ENCODE results near the gene DLG2. TPM values are rescaled to one million over a fixed set of nuclear protein-coding genes. Genes with fewer than 3 reads are reported as not detected.

DLG2 gene
- polyA plus RNA-seq, 3 donors, result 0.24 to 0.39 TPM; not detected in 1

- no peaks in the 10 kb centered on the region for H3K4me1 Mint-ChIP-seq
- TF ChIP-seq, protein P1, sequence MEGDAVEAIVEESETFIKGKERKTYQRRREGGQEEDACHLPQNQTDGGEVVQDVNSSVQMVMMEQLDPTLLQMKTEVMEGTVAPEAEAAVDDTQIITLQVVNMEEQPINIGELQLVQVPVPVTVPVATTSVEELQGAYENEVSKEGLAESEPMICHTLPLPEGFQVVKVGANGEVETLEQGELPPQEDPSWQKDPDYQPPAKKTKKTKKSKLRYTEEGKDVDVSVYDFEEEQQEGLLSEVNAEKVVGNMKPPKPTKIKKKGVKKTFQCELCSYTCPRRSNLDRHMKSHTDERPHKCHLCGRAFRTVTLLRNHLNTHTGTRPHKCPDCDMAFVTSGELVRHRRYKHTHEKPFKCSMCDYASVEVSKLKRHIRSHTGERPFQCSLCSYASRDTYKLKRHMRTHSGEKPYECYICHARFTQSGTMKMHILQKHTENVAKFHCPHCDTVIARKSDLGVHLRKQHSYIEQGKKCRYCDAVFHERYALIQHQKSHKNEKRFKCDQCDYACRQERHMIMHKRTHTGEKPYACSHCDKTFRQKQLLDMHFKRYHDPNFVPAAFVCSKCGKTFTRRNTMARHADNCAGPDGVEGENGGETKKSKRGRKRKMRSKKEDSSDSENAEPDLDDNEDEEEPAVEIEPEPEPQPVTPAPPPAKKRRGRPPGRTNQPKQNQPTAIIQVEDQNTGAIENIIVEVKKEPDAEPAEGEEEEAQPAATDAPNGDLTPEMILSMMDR (IDR thresholded peaks at IDR 0.05), result no peak
- no CpG with 5 or more reads among the region's 1 CpG for WGBS (ENCODE audit: insufficient coverage)
- Histone ChIP-seq H3K4me1 (ENCODE audit: control insufficient read depth in 1 of 2, insufficient read depth in 2 of 2, low read length in 2 of 2) (no peaks in the 10 kb centered on the region), H3K4me3 (replicated peaks in 1 of 3; ENCODE audit: low read depth in 2 of 3, low read length in 3 of 3) (no peak overlapping the region), H3K4me2 (replicated peaks; ENCODE audit: extremely low read depth, low read length, poor library complexity, severe bottlenecking) (no peak overlapping the region), H4K20me1 (ENCODE audit: insufficient read depth, low read length) (no peaks in the 10 kb centered on the region), H3K36me3 (replicated peaks in 1 of 2; ENCODE audit: control insufficient read depth in 1 of 2, insufficient read depth in 2 of 2, low read length in 2 of 2) (no peaks in the 10 kb centered on the region), H3K27ac (ENCODE audit: low read depth in 1 of 2, low read length in 2 of 2) (no peak overlapping the region), H3K79me2 (ENCODE audit: insufficient read depth, low read length) (no peaks in the 10 kb centered on the region), H2AFZ (ENCODE audit: insufficient read depth, low read depth, low read length, poor library complexity, severe bottlenecking) (no peak overlapping the region), H3K9ac (ENCODE audit: insufficient read depth, low read length, poor library complexity, severe bottlenecking) (no peak overlapping the region), H3K9me3 (replicated peaks in 1 of 2; ENCODE audit: control insufficient read depth in 1 of 2, insufficient read depth in 1 of 2, low read length in 2 of 2) (peaks cover 22% of the 10 kb centered on the region in 2 donors), H3K27me3 (ENCODE audit: control insufficient read depth in 2 of 2, insufficient read depth in 2 of 2, low read length in 2 of 2) (no peaks in the 10 kb centered on the region)
- peaks cover 0 to 2% (median 0%) of the 10 kb centered on the region in 3 donors for H3K27me3 Mint-ChIP-seq (ENCODE audit: low read depth in 3 of 3)
- no peak overlapping the region for H3K4me3 Mint-ChIP-seq
- H3K36me3 Mint-ChIP-seq, result no peaks in the 10 kb centered on the region
- intact Hi-C loops (cut with micrococcal nuclease), result no loop called here
- no peak for DNase-seq
- no peak overlapping the region for H3K27ac Mint-ChIP-seq
- peaks cover 13 to 23% (median 17%) of the 10 kb centered on the region in 7 donors for H3K9me3 Mint-ChIP-seq
These were observed 88.0 kb downstream of the DLG2 start for GRCh38 chr11:85539029-85539689.

DNA sequence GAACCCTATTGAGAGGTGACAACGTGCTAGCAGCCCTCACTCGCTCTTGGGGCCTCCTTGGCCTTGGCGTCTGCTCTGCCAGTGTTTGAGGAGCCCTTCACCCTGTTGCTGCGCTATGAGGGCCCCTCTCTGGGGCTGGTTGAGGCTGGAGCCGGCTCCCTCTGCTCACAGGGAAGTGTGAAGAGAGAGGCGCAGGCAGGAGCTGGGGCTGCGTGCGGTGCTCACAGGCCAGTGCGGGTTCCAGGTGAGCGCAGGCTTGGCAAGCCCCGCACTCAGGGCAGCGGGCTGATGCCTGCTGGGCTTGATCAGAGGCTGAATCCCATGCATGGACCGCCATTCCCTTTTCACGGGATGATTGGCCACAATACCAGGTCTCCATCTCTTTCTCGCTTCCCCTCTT, 90.7 kb downstream of the DLG2 start:
- Histone ChIP-seq H2AFZ (ENCODE audit: insufficient read depth, low read depth, low read length, poor library complexity, severe bottlenecking) (no peak overlapping the region), H3K4me2 (replicated peaks; ENCODE audit: extremely low read depth, low read length, poor library complexity, severe bottlenecking) (no peak overlapping the region), H3K79me2 (ENCODE audit: insufficient read depth, low read length) (no peaks in the 10 kb centered on the region), H3K27me3 (ENCODE audit: control insufficient read depth in 2 of 2, insufficient read depth in 2 of 2, low read length in 2 of 2) (no peaks in the 10 kb centered on the region), H3K9me3 (replicated peaks in 1 of 2; ENCODE audit: control insufficient read depth in 1 of 2, insufficient read depth in 1 of 2, low read length in 2 of 2) (peaks cover 22% of the 10 kb centered on the region in 2 donors), H3K27ac (ENCODE audit: low read depth in 1 of 2, low read length in 2 of 2) (no peak overlapping the region), H4K20me1 (ENCODE audit: insufficient read depth, low read length) (no peaks in the 10 kb centered on the region), H3K9ac (ENCODE audit: insufficient read depth, low read length, poor library complexity, severe bottlenecking) (no peak overlapping the region), H3K4me1 (ENCODE audit: control insufficient read depth in 1 of 2, insufficient read depth in 2 of 2, low read length in 2 of 2) (no peaks in the 10 kb centered on the region), H3K36me3 (replicated peaks in 1 of 2; ENCODE audit: control insufficient read depth in 1 of 2, insufficient read depth in 2 of 2, low read length in 2 of 2) (no peaks in the 10 kb centered on the region), H3K4me3 (replicated peaks in 1 of 3; ENCODE audit: low read depth in 2 of 3, low read length in 3 of 3) (no peak overlapping the region)
- DNase-seq, result no peak
- peaks cover 0 to 1% (median 0%) of the 10 kb centered on the region in 3 donors for H3K27me3 Mint-ChIP-seq (ENCODE audit: low read depth in 3 of 3)
- H3K9me3 Mint-ChIP-seq, result peaks cover 15 to 23% (median 19%) of the 10 kb centered on the region in 7 donors
- TF ChIP-seq, protein P1 (IDR thresholded peaks at IDR 0.05), result no peak
- WGBS (ENCODE audit: insufficient coverage), result 98% methylated on average over 15 of the region's 15 CpGs
- no peaks in the 10 kb centered on the region for H3K36me3 Mint-ChIP-seq
- intact Hi-C loops (cut with micrococcal nuclease), result no loop called here
- no peaks in the 10 kb centered on the region for H3K4me1 Mint-ChIP-seq
- no peak overlapping the region for H3K27ac Mint-ChIP-seq
- H3K4me3 Mint-ChIP-seq, result no peak overlapping the region

Measured in CD14-positive monocyte (primary cell).